ENCODE data around the gene TFDP1. TPM values are rescaled to one million over a fixed set of nuclear protein-coding genes. Genes with fewer than 3 reads are reported as not detected.
A peak's percentile ranks its signal among the peaks of the same experiment; 100 is the strongest.

Gene TFDP1
- total and polyA plus RNA-seq, 8 donors: 27.3 to 207 (median 56.3) TPM

DNA sequence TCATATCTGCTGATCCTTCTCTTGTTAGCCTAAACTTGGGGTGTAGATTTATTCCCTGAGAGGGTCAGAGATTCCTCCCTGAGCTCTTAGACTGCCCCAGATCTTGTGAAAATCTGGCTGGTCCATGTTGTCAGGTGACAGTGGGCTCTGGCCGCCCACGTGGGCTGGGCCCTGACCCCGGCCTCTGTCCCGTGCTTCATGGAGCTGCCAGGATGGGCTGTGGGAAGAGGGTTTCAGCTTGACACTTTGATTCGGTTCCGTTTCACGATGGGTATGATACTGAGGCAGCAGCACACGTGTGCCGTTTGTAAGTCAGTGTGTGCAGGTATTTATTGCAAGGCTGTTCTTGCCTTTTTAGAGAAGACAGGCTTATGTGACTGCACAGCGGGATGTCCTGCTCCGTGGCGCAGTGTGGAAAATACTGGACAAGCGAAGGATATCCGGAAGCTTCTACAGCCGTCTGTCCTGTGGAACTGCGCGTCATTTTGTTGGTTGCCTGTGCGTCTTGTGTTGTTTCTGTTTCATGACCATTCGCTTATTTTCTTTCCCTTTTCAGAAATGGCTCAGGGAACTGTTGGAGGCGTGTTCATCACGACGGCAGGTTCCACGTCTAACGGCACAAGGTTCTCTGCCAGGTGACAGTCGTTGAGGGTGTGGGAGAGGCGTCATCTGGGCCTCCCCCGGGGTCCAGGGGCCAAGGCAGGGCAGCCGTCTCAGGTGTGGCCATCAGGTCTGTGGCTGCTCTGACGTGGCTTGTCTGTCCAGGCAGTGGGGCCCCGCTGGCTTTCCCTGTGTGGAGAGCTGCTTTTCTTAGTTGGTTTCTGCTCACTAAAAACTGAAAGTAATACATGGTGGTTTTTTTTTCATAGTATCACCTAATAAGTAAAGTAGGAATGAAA lies 53.0 kb downstream of the TFDP1 start:
- TF ChIP-seq POLR2AphosphoS5 (IDR thresholded peaks at IDR 0.05) (no peak), POLR2A (IDR thresholded peaks at IDR 0.05) (no peak), EP300 (IDR thresholded peaks at IDR 0.05) (no peak)
- TF ChIP-seq, protein P1, sequence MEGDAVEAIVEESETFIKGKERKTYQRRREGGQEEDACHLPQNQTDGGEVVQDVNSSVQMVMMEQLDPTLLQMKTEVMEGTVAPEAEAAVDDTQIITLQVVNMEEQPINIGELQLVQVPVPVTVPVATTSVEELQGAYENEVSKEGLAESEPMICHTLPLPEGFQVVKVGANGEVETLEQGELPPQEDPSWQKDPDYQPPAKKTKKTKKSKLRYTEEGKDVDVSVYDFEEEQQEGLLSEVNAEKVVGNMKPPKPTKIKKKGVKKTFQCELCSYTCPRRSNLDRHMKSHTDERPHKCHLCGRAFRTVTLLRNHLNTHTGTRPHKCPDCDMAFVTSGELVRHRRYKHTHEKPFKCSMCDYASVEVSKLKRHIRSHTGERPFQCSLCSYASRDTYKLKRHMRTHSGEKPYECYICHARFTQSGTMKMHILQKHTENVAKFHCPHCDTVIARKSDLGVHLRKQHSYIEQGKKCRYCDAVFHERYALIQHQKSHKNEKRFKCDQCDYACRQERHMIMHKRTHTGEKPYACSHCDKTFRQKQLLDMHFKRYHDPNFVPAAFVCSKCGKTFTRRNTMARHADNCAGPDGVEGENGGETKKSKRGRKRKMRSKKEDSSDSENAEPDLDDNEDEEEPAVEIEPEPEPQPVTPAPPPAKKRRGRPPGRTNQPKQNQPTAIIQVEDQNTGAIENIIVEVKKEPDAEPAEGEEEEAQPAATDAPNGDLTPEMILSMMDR (IDR thresholded peaks at IDR 0.05): no peak
- WGBS, 5 donors: 94 to 97% (median 95%) methylated on average over 28 to 30 of the region's 30 CpGs
- no peaks in the 10 kb centered on the region for H3K4me1 ChIP-seq
- H3K9me3 ChIP-seq: no peaks in the 10 kb centered on the region
- no peaks in the 10 kb centered on the region for H3K27me3 ChIP-seq
- peaks cover 67 to 95% (median 88%) of the 10 kb centered on the region in 4 donors for H3K36me3 ChIP-seq
- no peak overlapping the region for H3K4me3 ChIP-seq
- H3K27ac ChIP-seq: no peak overlapping the region
- no peak for DNase-seq
- intact Hi-C loops (cut with DNase I; ENCODE audit: low total_unique reads): no loop called here

DNA sequence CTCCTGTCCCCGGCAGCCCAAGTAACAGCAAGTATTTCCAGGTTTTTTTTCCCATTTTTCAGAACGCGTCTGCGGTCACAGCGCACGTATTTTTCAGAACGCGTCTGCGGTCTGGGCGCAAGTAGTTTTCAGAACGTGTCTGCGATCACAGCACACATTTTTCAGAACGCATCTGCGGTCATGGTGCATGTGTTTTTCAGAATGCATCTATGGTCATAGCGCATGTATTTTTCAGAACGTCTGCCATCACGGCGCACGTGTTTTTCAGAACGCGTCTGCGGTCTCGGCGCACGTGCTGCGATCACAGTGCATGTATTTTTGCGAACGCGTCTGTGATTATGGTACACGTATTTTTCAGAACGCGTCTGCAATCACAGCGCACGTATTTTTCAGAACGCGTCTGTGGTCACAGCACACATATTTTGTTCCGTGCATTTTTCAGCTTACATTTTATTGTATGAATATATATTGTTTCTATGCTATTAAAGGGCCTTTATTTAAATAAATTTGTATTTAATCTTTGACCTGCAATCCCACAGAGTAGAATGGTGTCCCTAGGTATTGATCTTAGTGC lies 53.7 kb downstream of the TFDP1 start:
- H3K27ac ChIP-seq: no peak overlapping the region
- H3K4me1 ChIP-seq: no peaks in the 10 kb centered on the region
- no peaks in the 10 kb centered on the region for H3K9me3 ChIP-seq
- no peak overlapping the region for H3K4me3 ChIP-seq
- 97 to 99% (median 98%) methylated on average over 37 of the region's 37 CpGs for WGBS, 5 donors
- TF ChIP-seq POLR2A (IDR thresholded peaks at IDR 0.05) (no peak), POLR2AphosphoS5 (IDR thresholded peaks at IDR 0.05) (no peak), EP300 (IDR thresholded peaks at IDR 0.05) (no peak)
- TF ChIP-seq, protein P1 (IDR thresholded peaks at IDR 0.05): no peak
- DNase-seq: peak in 1 of 2 donors; percentile 13
- peaks cover 62 to 89% (median 80%) of the 10 kb centered on the region in 4 donors for H3K36me3 ChIP-seq
- no peaks in the 10 kb centered on the region for H3K27me3 ChIP-seq
- intact Hi-C loops (cut with DNase I; ENCODE audit: low total_unique reads): no loop called here

DNA sequence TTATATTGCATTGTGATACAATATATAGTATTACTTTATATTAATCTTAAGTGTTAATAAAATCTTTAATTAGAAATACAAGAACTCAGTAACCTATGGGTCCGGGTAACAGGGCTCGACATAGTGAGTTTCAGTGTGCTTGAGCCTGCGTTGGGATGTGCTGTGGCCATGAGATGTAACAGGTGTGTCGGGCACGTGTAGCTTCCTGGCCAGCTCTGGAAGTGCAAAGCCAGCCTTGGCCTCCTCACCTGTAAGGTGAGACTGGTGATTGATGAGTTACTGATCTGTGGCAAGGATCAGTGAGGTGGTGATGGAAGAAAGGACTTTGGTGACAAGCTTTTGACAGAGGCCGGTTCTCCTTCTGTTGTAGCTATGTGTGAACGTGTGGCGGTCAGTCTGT lies 54.3 kb downstream of the TFDP1 start:
- no peak for DNase-seq
- Histone ChIP-seq H3K36me3 (peaks cover 56 to 84% (median 75%) of the 10 kb centered on the region in 4 donors), H3K4me3 (no peak overlapping the region), H3K27ac (no peak overlapping the region), H3K4me1 (peaks cover 0 to under 1% (median 0%) of the 10 kb centered on the region in 4 donors), H3K27me3 (no peaks in the 10 kb centered on the region), H3K9me3 (no peaks in the 10 kb centered on the region)
- WGBS, 5 donors: 92 to 98% (median 96%) methylated on average over 8 of the region's 8 CpGs
- intact Hi-C loops (cut with DNase I; ENCODE audit: low total_unique reads): no loop called here
- TF ChIP-seq POLR2AphosphoS5 (IDR thresholded peaks at IDR 0.05) (no peak), POLR2A (IDR thresholded peaks at IDR 0.05) (no peak), EP300 (IDR thresholded peaks at IDR 0.05) (no peak)
- TF ChIP-seq, protein P1 (IDR thresholded peaks at IDR 0.05): no peak

DNA sequence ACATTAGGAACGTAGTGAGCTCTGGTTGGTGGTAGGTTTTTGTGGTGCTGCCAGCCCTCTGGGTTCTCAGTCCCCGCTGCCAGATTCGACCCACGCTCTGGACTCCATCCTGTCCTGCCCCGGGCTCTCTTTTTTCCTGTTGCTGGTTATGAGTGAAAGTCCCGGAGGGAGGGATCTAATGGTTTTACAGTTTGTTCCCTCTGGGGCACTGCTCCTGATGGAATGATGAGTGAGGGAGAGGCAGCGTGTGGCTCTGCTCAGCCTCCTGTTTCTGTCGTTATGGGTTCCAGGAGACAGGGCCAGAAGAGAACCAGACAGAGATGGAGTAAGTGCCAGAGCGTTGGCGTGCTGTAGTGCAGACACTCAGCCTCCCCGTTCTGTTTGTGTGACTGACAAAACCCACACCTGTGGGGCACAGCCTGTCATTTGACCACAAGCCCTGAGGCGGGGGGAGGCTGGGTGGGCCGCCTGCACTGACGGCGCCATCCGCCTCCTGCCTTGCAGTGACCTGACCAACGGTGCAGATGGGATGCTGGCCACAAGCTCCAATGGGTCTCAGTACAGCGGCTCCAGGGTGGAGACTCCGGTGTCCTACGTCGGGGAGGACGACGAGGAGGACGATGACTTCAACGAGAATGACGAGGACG lies 55.2 kb downstream of the TFDP1 start:
- no peak overlapping the region for H3K4me3 ChIP-seq
- H3K27ac ChIP-seq: no peak overlapping the region
- DNase-seq: peak in 1 of 2 donors; percentile 13
- H3K4me1 ChIP-seq: peaks cover 0 to 3% (median 0%) of the 10 kb centered on the region in 4 donors
- TF ChIP-seq EP300 (IDR thresholded peaks at IDR 0.05): no peak
- TF ChIP-seq POLR2A (IDR thresholded peaks at IDR 0.05): no peak
- TF ChIP-seq, protein P1 (IDR thresholded peaks at IDR 0.05): no peak
- TF ChIP-seq POLR2AphosphoS5 (IDR thresholded peaks at IDR 0.05): no peak
- H3K27me3 ChIP-seq: no peaks in the 10 kb centered on the region
- intact Hi-C loops (cut with DNase I; ENCODE audit: low total_unique reads): no loop called here
- 92 to 96% (median 95%) methylated on average over 27 of the region's 27 CpGs for WGBS, 5 donors
- H3K9me3 ChIP-seq: no peaks in the 10 kb centered on the region
- H3K36me3 ChIP-seq: peaks cover 50 to 74% (median 65%) of the 10 kb centered on the region in 4 donors
